PC-3 (cell line): ENCODE measurements around the gene TAPBPL.

Experiments used
- EZH2 ChIP-seq: fragments of 300-600 bp; sonication (generic); IDR thresholded peaks from one replicate; pipeline ENCODE4 v1.6.1; 2017; ENCODE audit warnings: antibody characterized with exemption, mild to moderate bottlenecking, low read length; ENCODE audit not compliant: unreplicated experiment
- EZH2phosphoT487 ChIP-seq: fragments of 300-600 bp; sonication (generic); IDR thresholded peaks from 2 replicates; pipeline ENCODE4 v1.6.1; 2018; ENCODE audit warnings: mild to moderate bottlenecking, antibody characterized with exemption, low read length, borderline replicate concordance
- TF ChIP-seq, protein P1 (sequence below): fragments of 300-600 bp; sonication (generic); conservative IDR thresholded peaks from 2 replicates; pipeline ENCODE4 v1.5.1; 2017; ENCODE audit warnings: antibody characterized with exemption, low read depth, mild to moderate bottlenecking, low read length

DNA sequence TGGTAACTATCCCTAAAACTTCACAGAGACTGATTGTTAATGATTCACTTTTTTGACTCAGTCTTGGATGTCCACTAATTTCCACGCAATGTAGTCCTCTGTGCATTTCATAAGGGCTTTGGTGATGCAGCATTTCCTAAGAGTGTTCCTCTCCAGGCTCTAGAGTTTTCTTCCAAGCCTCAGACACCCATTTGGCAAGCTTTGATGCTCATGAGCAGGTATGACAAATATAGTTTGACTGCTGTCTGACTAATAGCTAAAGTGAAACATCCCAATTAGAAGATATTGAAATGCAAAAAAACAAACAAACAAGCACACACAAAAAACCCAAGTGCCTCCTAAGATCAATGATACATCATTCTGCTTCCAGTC is 20.1 kb downstream of the TAPBPL start:
- TF ChIP-seq, protein P1, sequence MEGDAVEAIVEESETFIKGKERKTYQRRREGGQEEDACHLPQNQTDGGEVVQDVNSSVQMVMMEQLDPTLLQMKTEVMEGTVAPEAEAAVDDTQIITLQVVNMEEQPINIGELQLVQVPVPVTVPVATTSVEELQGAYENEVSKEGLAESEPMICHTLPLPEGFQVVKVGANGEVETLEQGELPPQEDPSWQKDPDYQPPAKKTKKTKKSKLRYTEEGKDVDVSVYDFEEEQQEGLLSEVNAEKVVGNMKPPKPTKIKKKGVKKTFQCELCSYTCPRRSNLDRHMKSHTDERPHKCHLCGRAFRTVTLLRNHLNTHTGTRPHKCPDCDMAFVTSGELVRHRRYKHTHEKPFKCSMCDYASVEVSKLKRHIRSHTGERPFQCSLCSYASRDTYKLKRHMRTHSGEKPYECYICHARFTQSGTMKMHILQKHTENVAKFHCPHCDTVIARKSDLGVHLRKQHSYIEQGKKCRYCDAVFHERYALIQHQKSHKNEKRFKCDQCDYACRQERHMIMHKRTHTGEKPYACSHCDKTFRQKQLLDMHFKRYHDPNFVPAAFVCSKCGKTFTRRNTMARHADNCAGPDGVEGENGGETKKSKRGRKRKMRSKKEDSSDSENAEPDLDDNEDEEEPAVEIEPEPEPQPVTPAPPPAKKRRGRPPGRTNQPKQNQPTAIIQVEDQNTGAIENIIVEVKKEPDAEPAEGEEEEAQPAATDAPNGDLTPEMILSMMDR, result no peak
- TF ChIP-seq EZH2phosphoT487, result no peak
- TF ChIP-seq EZH2, result no peak
